Peyer's patch (tissue), 4 donors: ENCODE data around the gene ZNF48.

Experiments
- POLR2A ChIP-seq, 2 donors: fragments of 450-650 bp; IDR thresholded peaks; one replicate each; pipeline ENCODE4 v1.5.1; 2017; ENCODE audit warnings: antibody characterized with exemption in 2 of 2, mild to moderate bottlenecking in 2 of 2, moderate library complexity in 2 of 2
- TF ChIP-seq, protein P1 (sequence below), 6 experiments: fragments of 450-650 bp in 4 of 6; fragments of 200-600 bp in 2 of 6; sonication (generic) in 1 of 6; IDR thresholded peaks; one replicate each; pipeline ENCODE4 v1.5.1; 2017 to 2019; ENCODE audit warnings: antibody characterized with exemption in 6 of 6, mild to moderate bottlenecking in 3 of 6, moderate library complexity in 1 of 6

GRCh38 chr16:30446203-30446595 is 51.0 kb downstream of the ZNF48 start:
- TF ChIP-seq, protein P1, sequence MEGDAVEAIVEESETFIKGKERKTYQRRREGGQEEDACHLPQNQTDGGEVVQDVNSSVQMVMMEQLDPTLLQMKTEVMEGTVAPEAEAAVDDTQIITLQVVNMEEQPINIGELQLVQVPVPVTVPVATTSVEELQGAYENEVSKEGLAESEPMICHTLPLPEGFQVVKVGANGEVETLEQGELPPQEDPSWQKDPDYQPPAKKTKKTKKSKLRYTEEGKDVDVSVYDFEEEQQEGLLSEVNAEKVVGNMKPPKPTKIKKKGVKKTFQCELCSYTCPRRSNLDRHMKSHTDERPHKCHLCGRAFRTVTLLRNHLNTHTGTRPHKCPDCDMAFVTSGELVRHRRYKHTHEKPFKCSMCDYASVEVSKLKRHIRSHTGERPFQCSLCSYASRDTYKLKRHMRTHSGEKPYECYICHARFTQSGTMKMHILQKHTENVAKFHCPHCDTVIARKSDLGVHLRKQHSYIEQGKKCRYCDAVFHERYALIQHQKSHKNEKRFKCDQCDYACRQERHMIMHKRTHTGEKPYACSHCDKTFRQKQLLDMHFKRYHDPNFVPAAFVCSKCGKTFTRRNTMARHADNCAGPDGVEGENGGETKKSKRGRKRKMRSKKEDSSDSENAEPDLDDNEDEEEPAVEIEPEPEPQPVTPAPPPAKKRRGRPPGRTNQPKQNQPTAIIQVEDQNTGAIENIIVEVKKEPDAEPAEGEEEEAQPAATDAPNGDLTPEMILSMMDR (IDR thresholded peaks at IDR 0.05) = no peak
- TF ChIP-seq POLR2A (IDR thresholded peaks at IDR 0.05) = no peak
